Hepatocyte (in vitro differentiated cells): ENCODE measurements around the gene POU4F1. TPM values are rescaled to one million over a fixed set of nuclear protein-coding genes. Genes with fewer than 3 reads are reported as not detected.

Experiments
- DNase-seq: peaks from one replicate; pipeline ENCODE4 v3.0.0-alpha.2; 2016; ENCODE audit warnings: low spot score
- H2AFZ ChIP-seq: fragments of 200-600 bp; sonication (generic); 2 replicates; pipeline ENCODE4 v1.6.0; 2016; ENCODE audit warnings: antibody characterized with exemption, mild to moderate bottlenecking
- H3K27ac ChIP-seq: fragments of 200-600 bp; sonication (generic); 2 replicates; pipeline ENCODE4 v1.5.1; 2016; ENCODE audit warnings: mild to moderate bottlenecking
- H3K27me3 ChIP-seq: fragments of 200-600 bp; sonication (generic); 2 replicates; pipeline ENCODE4 v1.6.1; 2016
- H3K36me3 ChIP-seq: fragments of 200-600 bp; sonication (generic); replicated peaks from 2 replicates; pipeline ENCODE4 v1.5.1; 2016; ENCODE audit warnings: low read depth; ENCODE audit not compliant: insufficient read depth
- H3K4me1 ChIP-seq: fragments of 200-600 bp; sonication (generic); 2 replicates; pipeline ENCODE4 v1.5.1; 2016; ENCODE audit warnings: mild to moderate bottlenecking, moderate library complexity; ENCODE audit not compliant: insufficient read depth
- H3K4me2 ChIP-seq: fragments of 200-600 bp; sonication (generic); 2 replicates; pipeline ENCODE4 v1.6.0; 2016
- H3K4me3 ChIP-seq: fragments of 200-600 bp; sonication (generic); 2 replicates; pipeline ENCODE4 v1.5.1; 2016; ENCODE audit warnings: mild to moderate bottlenecking
- H3K79me2 ChIP-seq: fragments of 200-600 bp; sonication (generic); 2 replicates; pipeline ENCODE4 v1.6.0; 2017; ENCODE audit warnings: mild to moderate bottlenecking
- H3K9me2 ChIP-seq: fragments of 200-600 bp; sonication (generic); replicated peaks from 2 replicates; pipeline ENCODE4 v1.6.0; 2017; ENCODE audit warnings: mild to moderate bottlenecking; ENCODE audit not compliant: insufficient read depth
- H3K9me3 ChIP-seq: fragments of 200-600 bp; sonication (generic); 2 replicates; pipeline ENCODE4 v1.5.1; 2016; ENCODE audit warnings: low read depth, mild to moderate bottlenecking
- H4K20me1 ChIP-seq: fragments of 200-600 bp; sonication (generic); 2 replicates; pipeline ENCODE4 v1.6.0; 2016; ENCODE audit warnings: mild to moderate bottlenecking; ENCODE audit not compliant: insufficient read depth, poor library complexity, severe bottlenecking
- EZH2 ChIP-seq: fragments of 200-600 bp; sonication (generic); IDR thresholded peaks from 2 replicates; pipeline ENCODE4 v1.6.1; 2016; ENCODE audit warnings: antibody characterized with exemption, mild to moderate bottlenecking, borderline replicate concordance
- EZH2phosphoT487 ChIP-seq: fragments of 200-600 bp; sonication (generic); IDR thresholded peaks from one replicate; pipeline ENCODE4 v1.6.1; 2018; ENCODE audit warnings: antibody characterized with exemption, mild to moderate bottlenecking, low read depth, moderate library complexity; ENCODE audit not compliant: unreplicated experiment, severe bottlenecking
- WGBS: methylation state at CpG from one replicate; pipeline ENCODE4 v1.1.6; 2016; ENCODE audit warnings: low lambda C conversion rate; ENCODE audit errors: missing lambda C conversion rate; 5-methylcytosine and 5-hydroxymethylcytosine counted together
- polyA plus RNA-seq: library from polyadenylated mRNA; unstranded; fragments of >200 nt; fragmentation: Nextera tagmentation; extraction: Ambion mirVana; gene quantifications from 2 replicates; pipeline ENCODE4 v1.2.1, GENCODE V29; 2016
- total RNA-seq: library from RNA; depleted of rRNA; stranded (reverse); fragments of >200 nt; gene quantifications from 2 replicates; pipeline ENCODE4 v1.2.3, GENCODE V29; 2014
- TF ChIP-seq, protein P1 (sequence below): fragments of 200-600 bp; sonication (generic); IDR thresholded peaks from 2 replicates; pipeline ENCODE4 v1.5.1; 2016; ENCODE audit warnings: antibody characterized with exemption, mild to moderate bottlenecking; ENCODE audit not compliant: poor library complexity

The POU4F1 gene
- total and polyA plus RNA-seq, 2 experiments from 2014 or later = 0.16 to 0.17 TPM

DNA sequence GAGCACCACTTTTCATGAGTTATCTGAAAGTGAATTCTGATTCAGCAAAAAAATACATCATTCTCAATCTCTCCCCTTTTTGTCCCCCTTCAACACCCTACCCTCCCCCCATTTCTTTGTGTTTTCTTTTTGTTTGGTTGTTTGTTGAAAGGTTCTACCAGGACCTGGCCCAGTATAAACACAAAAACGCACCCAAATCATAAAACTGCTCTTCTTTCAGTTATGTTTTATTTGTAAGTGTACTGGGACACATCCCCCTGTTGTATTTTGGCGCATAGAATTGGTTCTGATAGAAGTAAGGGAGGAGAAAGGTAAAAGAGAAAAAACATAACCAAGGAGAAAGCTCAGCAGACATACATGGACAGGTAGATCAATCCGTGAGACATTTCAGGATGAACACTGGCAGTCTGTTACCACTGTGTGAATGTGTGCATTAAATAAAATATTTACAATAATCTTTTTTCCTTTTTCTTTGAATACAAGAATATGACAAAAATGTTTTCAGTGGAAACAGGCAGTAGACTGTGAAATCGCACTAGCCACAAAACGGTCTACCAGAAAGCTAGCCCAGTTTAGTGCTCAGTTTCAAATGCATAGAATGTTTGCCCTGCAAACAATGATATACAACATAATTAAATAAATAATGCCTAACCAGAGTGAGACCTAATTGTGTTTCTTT is 4.2 kb downstream of the POU4F1 start:
- TF ChIP-seq, protein P1, sequence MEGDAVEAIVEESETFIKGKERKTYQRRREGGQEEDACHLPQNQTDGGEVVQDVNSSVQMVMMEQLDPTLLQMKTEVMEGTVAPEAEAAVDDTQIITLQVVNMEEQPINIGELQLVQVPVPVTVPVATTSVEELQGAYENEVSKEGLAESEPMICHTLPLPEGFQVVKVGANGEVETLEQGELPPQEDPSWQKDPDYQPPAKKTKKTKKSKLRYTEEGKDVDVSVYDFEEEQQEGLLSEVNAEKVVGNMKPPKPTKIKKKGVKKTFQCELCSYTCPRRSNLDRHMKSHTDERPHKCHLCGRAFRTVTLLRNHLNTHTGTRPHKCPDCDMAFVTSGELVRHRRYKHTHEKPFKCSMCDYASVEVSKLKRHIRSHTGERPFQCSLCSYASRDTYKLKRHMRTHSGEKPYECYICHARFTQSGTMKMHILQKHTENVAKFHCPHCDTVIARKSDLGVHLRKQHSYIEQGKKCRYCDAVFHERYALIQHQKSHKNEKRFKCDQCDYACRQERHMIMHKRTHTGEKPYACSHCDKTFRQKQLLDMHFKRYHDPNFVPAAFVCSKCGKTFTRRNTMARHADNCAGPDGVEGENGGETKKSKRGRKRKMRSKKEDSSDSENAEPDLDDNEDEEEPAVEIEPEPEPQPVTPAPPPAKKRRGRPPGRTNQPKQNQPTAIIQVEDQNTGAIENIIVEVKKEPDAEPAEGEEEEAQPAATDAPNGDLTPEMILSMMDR = no peak
- TF ChIP-seq EZH2 (no peak), EZH2phosphoT487 (peak; percentile 66)
- Histone ChIP-seq H3K27me3 (peaks cover 95% of the 10 kb centered on the region), H3K4me2 (no peak overlapping the region), H3K27ac (no peak overlapping the region), H4K20me1 (no peaks in the 10 kb centered on the region), H3K4me1 (peaks cover 27% of the 10 kb centered on the region), H3K4me3 (no peak overlapping the region), H3K9me3 (no peaks in the 10 kb centered on the region), H3K9me2 (no peaks in the 10 kb centered on the region), H2AFZ (no peak overlapping the region), H3K79me2 (no peaks in the 10 kb centered on the region), H3K36me3 (no peaks in the 10 kb centered on the region)
- no peak for DNase-seq
- WGBS = 14% methylated on average over 5 of the region's 5 CpGs

DNA sequence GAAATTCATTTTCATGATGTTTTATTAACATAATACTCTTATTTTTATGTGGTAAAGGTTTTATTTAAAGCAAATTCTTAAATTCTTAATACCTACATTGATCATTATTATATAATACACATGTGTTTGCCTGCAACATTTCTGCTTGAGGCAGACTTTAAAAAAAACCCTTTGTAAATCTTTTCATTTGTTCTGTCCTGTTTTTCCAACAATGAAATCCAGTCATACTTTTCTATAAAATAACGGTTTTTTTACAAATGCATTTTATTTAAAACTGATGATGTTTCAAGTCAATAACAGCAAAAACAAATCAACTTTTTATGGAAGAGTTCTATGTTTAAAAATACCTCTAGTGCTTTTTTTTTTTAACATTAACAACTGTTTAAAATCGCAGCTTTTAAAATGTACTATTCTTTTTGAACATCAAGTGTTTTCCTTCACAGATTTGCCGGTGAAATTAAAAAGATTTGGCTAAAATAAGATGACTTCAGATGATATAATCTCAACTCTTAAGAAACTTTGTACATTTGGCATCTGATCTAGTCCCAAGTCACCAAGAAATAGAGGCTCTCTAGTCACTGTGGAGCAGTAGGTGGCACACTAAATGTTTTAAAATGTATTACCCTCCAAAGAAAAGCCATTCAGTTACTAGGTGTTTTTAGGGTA is 5.1 kb downstream of the POU4F1 start:
- H3K27me3 ChIP-seq = peaks cover 95% of the 10 kb centered on the region
- 33% methylated on average over 3 of the region's 3 CpGs for WGBS
- H3K36me3 ChIP-seq = no peaks in the 10 kb centered on the region
- TF ChIP-seq EZH2 (no peak), EZH2phosphoT487 (no peak)
- TF ChIP-seq, protein P1 = no peak
- DNase-seq = no peak
- H3K4me1 ChIP-seq = peaks cover 27% of the 10 kb centered on the region
- H3K4me2 ChIP-seq = no peak overlapping the region
- no peak overlapping the region for H3K27ac ChIP-seq
- no peaks in the 10 kb centered on the region for H4K20me1 ChIP-seq
- H3K9me2 ChIP-seq = no peaks in the 10 kb centered on the region
- H2AFZ ChIP-seq = no peak overlapping the region
- no peaks in the 10 kb centered on the region for H3K79me2 ChIP-seq
- H3K4me3 ChIP-seq = no peak overlapping the region
- H3K9me3 ChIP-seq = no peaks in the 10 kb centered on the region

DNA sequence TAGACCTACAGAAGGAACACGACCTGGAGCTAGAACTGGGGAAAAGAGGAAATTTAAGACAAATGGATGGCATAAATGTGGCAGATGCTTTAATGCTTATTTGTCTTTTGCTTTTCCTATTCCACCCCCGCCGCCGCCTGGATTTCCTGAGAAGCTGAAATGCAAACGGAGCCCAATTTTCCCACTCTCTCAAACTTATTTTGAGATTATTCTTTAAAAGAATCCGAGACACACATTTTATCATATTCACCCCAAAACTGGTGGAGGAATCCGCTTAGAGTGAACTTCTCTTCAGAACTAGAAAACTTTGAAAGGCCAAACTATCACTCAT is 5.8 kb downstream of the POU4F1 start:
- H3K27ac ChIP-seq = no peak overlapping the region
- no peak overlapping the region for H3K4me2 ChIP-seq
- WGBS = 6% methylated on average over 7 of the region's 7 CpGs
- no peak overlapping the region for H2AFZ ChIP-seq
- no peaks in the 10 kb centered on the region for H3K36me3 ChIP-seq
- TF ChIP-seq EZH2phosphoT487 (no peak), EZH2 (no peak)
- TF ChIP-seq, protein P1 = no peak
- no peaks in the 10 kb centered on the region for H4K20me1 ChIP-seq
- peaks cover 95% of the 10 kb centered on the region for H3K27me3 ChIP-seq
- no peak overlapping the region for H3K4me3 ChIP-seq
- DNase-seq = no peak
- no peaks in the 10 kb centered on the region for H3K9me2 ChIP-seq
- no peaks in the 10 kb centered on the region for H3K9me3 ChIP-seq
- peaks cover 23% of the 10 kb centered on the region for H3K4me1 ChIP-seq
- H3K79me2 ChIP-seq = no peaks in the 10 kb centered on the region
